ENCODE data around the gene RSPH10B. TPM values are rescaled to one million over a fixed set of nuclear protein-coding genes. Genes with fewer than 3 reads are reported as not detected.
"Not testable (repeated sequence)": the region's sequence is repeated elsewhere in the genome, so short reads cannot be mapped to it uniquely, and the experiment has no call there.

RSPH10B gene
- total RNA-seq, 1 donor from 2014 or later = 0.44 TPM

GRCh38 chr7:5898480-5899224 is 71.8 kb downstream of the RSPH10B start, which contains the start of gene CCZ1:
TSS of gene CCZ1 (plus strand) at chr7:5898733. CDS start at chr7:5898800, 67 bp downstream.
- Mint-ChIP-seq H3K27ac (ENCODE audit: unreplicated experiment) (peak within 1 kb of the TSS; percentile 45), H3K4me3 (ENCODE audit: unreplicated experiment) (peak within 1 kb of the TSS; percentile 94)
- H3K27me3 Mint-ChIP-seq (ENCODE audit: unreplicated experiment); H3K4me1 Mint-ChIP-seq (ENCODE audit: unreplicated experiment); H3K9me3 Mint-ChIP-seq (ENCODE audit: unreplicated experiment); H3K36me3 Mint-ChIP-seq (ENCODE audit: low read depth, unreplicated experiment): not testable (repeated sequence)
- peak; percentile 46 for DNase-seq (ENCODE audit: low spot score)

GRCh38 chr7:5897369-5897919 is 73.0 kb downstream of the RSPH10B start:
- H3K27me3 Mint-ChIP-seq (ENCODE audit: unreplicated experiment); H3K4me1 Mint-ChIP-seq (ENCODE audit: unreplicated experiment); H3K4me3 Mint-ChIP-seq (ENCODE audit: unreplicated experiment); H3K9me3 Mint-ChIP-seq (ENCODE audit: unreplicated experiment); H3K36me3 Mint-ChIP-seq (ENCODE audit: low read depth, unreplicated experiment); DNase-seq (ENCODE audit: low spot score): not testable (repeated sequence)
- peak overlapping the region; percentile 45 for H3K27ac Mint-ChIP-seq (ENCODE audit: unreplicated experiment)

- Mint-ChIP-seq H3K27ac (ENCODE audit: unreplicated experiment) (no peak overlapping the region), H3K36me3 (ENCODE audit: low read depth, unreplicated experiment) (no peaks in the 10 kb centered on the region), H3K27me3 (ENCODE audit: unreplicated experiment) (peaks cover 2% of the 10 kb centered on the region), H3K9me3 (ENCODE audit: unreplicated experiment) (no peaks in the 10 kb centered on the region), H3K4me1 (ENCODE audit: unreplicated experiment) (no peaks in the 10 kb centered on the region), H3K4me3 (ENCODE audit: unreplicated experiment) (no peak overlapping the region)
- TF ChIP-seq CTCF (IDR thresholded peaks at IDR 0.05; ENCODE audit: unreplicated experiment) = no peak
- DNase-seq (ENCODE audit: low spot score) = no peak
Measured at GRCh38 chr7:5892498-5892897, 78.0 kb downstream of the RSPH10B start.

GRCh38 chr7:5890244-5890643 is 80.2 kb downstream of the RSPH10B start:
- not testable (repeated sequence) for H3K36me3 Mint-ChIP-seq (ENCODE audit: low read depth, unreplicated experiment); H3K4me1 Mint-ChIP-seq (ENCODE audit: unreplicated experiment)

GRCh38 chr7:5888021-5888420 is 82.5 kb downstream of the RSPH10B start:
- not testable (repeated sequence) for H3K4me1 Mint-ChIP-seq (ENCODE audit: unreplicated experiment); H3K9me3 Mint-ChIP-seq (ENCODE audit: unreplicated experiment); H3K27me3 Mint-ChIP-seq (ENCODE audit: unreplicated experiment); H3K36me3 Mint-ChIP-seq (ENCODE audit: low read depth, unreplicated experiment); H3K4me3 Mint-ChIP-seq (ENCODE audit: unreplicated experiment); DNase-seq (ENCODE audit: low spot score); H3K27ac Mint-ChIP-seq (ENCODE audit: unreplicated experiment)

More at GRCh38 chr7:5890244-5890643, 80.2 kb downstream of the RSPH10B start:
- H3K27ac Mint-ChIP-seq (ENCODE audit: unreplicated experiment); DNase-seq (ENCODE audit: low spot score); H3K9me3 Mint-ChIP-seq (ENCODE audit: unreplicated experiment); H3K4me3 Mint-ChIP-seq (ENCODE audit: unreplicated experiment); H3K27me3 Mint-ChIP-seq (ENCODE audit: unreplicated experiment): not testable (repeated sequence)

- DNase-seq (ENCODE audit: low spot score); H3K27ac Mint-ChIP-seq (ENCODE audit: unreplicated experiment); H3K4me1 Mint-ChIP-seq (ENCODE audit: unreplicated experiment); H3K27me3 Mint-ChIP-seq (ENCODE audit: unreplicated experiment); H3K36me3 Mint-ChIP-seq (ENCODE audit: low read depth, unreplicated experiment); H3K4me3 Mint-ChIP-seq (ENCODE audit: unreplicated experiment); H3K9me3 Mint-ChIP-seq (ENCODE audit: unreplicated experiment): not testable (repeated sequence)
Measured at GRCh38 chr7:5884431-5884830, 86.1 kb downstream of the RSPH10B start.

GRCh38 chr7:5880106-5880505 is 90.4 kb downstream of the RSPH10B start:
- not testable (repeated sequence) for H3K36me3 Mint-ChIP-seq (ENCODE audit: low read depth, unreplicated experiment); H3K27ac Mint-ChIP-seq (ENCODE audit: unreplicated experiment)

GRCh38 chr7:5879591-5879990 is 90.9 kb downstream of the RSPH10B start:
- H3K27ac Mint-ChIP-seq (ENCODE audit: unreplicated experiment); H3K4me1 Mint-ChIP-seq (ENCODE audit: unreplicated experiment); H3K36me3 Mint-ChIP-seq (ENCODE audit: low read depth, unreplicated experiment): not testable (repeated sequence)

More at GRCh38 chr7:5880106-5880505, 90.4 kb downstream of the RSPH10B start:
- not testable (repeated sequence) for H3K4me1 Mint-ChIP-seq (ENCODE audit: unreplicated experiment); H3K27me3 Mint-ChIP-seq (ENCODE audit: unreplicated experiment); DNase-seq (ENCODE audit: low spot score); H3K9me3 Mint-ChIP-seq (ENCODE audit: unreplicated experiment); H3K4me3 Mint-ChIP-seq (ENCODE audit: unreplicated experiment)

More at GRCh38 chr7:5879591-5879990, 90.9 kb downstream of the RSPH10B start:
- H3K9me3 Mint-ChIP-seq (ENCODE audit: unreplicated experiment); H3K4me3 Mint-ChIP-seq (ENCODE audit: unreplicated experiment); DNase-seq (ENCODE audit: low spot score); H3K27me3 Mint-ChIP-seq (ENCODE audit: unreplicated experiment): not testable (repeated sequence)

Other genes starting within 250 kb of the RSPH10B start
- 40.8 TPM for gene RNF216, start 189.0 kb downstream of the RSPH10B start, total RNA-seq (ENCODE audit: unreplicated experiment)
- gene OCM, start 89.9 kb downstream of the RSPH10B start, total RNA-seq (ENCODE audit: unreplicated experiment) = not detected
- gene CCZ1, start 72.0 kb downstream of the RSPH10B start, total RNA-seq (ENCODE audit: unreplicated experiment) = 62.1 TPM
- 16.3 TPM for gene PMS2, start 38.4 kb upstream of the RSPH10B start, total RNA-seq (ENCODE audit: unreplicated experiment)
- 25.3 TPM for gene AIMP2, start 38.6 kb upstream of the RSPH10B start, total RNA-seq (ENCODE audit: unreplicated experiment)
- not detected for gene ANKRD61, start 60.7 kb upstream of the RSPH10B start, total RNA-seq (ENCODE audit: unreplicated experiment)
- gene EIF2AK1, start 88.5 kb upstream of the RSPH10B start, total RNA-seq (ENCODE audit: unreplicated experiment) = 61.4 TPM
- gene USP42, start 134.3 kb upstream of the RSPH10B start, total RNA-seq (ENCODE audit: unreplicated experiment) = 16.2 TPM